ENCODE results near the gene PHF21B.

The PHF21B gene

DNA sequence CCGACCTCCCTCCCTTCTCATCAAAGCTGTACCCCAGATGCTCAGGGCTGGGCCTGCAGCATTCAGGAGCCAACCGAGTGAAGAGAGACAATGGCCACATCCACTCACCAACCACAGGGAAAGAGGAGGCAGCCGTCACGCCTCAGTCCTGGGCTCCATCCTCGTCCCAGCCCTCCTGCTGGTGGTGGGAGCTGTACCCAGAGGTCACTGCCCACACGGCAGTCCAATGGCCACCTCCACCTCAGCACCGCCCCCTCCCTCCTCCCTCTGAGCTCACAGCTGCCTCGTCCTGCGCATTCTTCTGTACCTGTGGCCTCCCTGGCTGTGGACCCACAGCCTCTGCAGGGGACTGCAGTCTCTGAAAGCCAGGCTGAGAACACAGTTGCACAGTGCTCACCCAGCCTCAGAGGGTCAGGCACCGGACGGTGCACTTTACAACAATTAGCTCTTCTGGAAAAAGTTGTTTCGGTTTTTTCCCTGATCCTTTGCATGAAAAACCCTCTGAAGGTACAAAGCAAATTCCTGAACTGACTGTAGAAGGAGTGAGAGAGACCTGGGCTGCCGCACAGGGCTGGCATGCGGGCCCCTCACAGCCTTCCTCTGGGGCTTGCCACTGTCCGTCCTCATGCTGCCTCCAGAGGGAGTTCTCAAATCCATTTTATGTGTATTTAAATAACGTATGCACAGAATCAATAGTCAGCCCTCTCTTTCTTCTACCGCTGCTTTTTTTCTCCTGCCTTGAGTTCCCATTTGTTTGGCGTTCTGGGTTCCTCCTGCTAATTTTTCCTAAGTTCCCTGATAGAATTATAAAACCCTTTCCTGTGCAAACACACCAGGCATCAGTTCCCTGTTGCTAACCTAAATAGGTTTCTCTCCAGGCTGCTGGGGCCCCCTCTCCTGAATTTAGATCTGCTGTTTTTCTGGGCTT lies 52.7 kb downstream of the PHF21B start:
- DNase-seq, result no peak

DNA sequence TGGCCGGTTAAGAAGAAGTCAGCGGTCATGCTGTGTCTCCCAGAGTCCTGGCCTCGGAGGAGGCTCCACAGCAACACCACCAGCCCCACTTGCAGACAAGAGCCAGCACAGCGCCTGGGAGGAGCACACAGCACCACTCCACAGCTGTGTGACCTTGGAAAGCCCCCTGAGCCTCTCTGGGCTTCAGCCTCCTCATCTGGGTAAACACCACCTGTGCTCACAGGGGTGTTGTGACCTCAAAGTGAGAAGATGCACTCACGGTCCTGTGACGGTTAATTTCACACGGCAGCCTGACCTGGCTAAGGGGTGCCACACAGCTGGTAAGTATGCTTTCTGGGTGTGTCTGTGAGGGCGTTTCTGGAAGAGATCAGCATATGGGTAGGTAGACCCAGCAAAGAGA lies 54.7 kb downstream of the PHF21B start:
- no peak for DNase-seq

DNA sequence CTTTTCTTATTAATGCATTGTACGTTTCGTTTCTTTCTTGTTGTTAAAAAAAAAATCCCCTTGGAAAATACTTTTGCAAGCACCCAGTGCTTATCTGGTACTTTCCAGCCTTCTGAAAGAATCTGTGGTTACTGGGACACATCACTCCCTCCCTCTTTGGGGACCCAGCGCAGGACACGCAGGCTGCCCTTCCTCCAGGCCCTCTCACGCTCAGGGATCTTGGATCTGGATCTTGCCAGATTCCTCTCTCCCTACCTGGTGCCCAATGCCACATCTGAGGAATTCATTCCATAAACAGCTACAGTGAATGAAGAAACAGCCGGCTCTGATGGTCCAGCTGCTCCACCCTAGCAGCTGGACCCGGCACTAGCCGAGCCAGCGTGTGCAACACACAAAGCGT lies 55.7 kb downstream of the PHF21B start:
- DNase-seq, result no peak

DNA sequence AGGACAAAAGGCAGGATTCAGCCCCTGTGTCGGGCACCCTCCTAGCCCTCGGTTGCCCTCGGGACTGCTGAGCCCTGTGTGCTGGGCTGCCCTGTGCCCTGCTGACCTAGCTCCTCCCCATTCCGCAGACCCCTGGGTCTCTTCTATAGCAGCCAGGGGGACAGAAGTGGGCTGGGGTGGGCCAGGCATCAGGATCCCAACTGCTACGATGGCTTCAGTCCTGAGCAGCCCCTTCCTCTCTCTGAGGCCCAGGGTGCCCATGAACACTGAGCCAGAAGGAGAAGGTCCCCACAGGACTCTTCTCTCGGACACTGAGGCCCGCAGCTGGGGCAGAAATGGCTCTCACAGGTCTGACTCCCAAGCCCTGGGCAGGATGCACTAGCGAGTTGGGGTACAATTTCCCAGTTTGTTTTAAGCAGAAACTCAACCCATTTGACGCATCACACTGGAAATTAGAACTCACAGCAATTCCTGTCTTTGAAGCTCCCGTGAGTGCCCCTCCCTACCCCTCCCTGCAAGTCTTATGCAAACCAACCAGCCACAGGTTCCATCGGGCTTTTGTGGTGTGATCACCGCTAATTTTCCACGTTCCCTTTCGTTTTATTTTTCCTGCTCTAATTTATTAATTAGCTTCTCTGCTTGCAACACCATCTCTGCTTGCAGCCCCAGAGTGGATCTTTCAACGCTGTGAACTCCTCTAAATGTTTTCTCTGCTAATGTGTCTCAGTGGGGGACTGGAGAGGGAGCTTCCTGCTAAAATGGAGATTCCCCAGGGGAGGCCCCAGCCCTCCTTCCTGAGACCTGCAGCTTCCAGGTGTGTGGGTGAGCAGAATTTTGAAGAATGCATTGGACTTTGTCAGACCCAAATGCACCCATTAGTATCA lies 56.7 kb downstream of the PHF21B start:
- no peak for DNase-seq

DNA sequence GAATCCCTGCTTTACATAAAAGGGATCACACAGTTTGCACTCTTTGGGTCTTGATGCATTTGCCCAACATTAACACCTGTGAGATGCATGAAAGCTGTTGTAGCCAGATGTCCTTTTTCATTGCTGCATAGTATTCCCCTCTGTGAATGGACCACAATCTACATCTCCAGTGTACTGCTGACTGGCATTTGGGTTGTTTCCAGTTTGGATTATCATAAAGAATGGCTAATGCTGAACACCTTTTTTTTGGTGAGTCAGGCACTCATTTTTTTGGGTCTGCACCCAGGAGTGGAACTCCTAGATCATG lies 58.3 kb downstream of the PHF21B start:
- no peak for DNase-seq

DNA sequence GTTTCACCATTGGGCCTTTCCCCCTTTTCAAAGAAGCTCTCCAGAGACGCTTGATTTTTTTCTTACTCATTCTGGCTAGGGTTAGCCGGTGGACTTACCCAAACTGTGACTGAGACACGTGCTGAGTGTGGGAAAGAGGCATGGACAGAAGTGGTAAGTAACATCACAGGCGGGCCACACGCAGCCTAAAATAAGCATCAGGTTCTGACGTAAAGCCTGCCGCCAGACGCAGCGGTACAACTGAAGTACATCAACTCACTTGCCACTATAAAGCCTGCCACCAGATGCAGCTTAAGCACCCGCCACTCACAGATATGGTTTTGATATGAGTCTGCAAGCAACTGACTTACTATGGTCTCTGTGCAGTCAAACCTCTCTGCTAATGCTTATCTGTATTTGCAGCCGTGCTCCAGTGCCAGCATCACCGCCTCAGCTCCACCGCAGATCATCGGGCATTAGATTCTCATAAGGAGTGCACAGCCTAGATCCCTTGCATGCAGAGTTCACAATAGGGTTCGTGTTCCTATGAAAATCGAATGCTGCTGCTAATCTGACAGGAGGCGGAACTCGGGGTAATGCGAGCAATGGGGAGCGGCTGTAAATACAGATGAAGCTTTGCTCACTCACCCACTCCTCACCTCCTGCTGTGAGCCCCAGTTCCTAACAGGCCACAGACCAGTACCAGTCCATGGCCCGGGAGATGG lies 58.8 kb downstream of the PHF21B start:
- no peak for DNase-seq

DNA sequence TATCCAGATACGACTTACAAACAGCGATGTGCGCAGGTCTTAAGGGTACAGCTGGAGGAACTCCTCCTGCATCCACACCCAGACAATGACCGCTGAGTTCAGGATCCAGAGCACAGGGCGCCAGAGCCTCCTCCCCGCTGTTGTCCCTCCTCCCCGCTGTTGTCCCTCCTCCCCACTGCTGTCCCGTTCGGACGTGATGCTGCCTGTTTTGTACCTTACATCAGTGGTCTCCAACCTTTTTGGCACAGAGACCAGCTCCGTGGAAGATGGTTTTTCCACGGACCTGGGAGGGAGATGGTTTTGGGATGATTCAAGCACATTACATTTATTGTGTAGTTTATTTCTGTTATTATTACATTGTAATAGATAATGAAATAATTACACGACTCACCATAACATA lies 62.0 kb downstream of the PHF21B start:
- no peak for DNase-seq

DNA sequence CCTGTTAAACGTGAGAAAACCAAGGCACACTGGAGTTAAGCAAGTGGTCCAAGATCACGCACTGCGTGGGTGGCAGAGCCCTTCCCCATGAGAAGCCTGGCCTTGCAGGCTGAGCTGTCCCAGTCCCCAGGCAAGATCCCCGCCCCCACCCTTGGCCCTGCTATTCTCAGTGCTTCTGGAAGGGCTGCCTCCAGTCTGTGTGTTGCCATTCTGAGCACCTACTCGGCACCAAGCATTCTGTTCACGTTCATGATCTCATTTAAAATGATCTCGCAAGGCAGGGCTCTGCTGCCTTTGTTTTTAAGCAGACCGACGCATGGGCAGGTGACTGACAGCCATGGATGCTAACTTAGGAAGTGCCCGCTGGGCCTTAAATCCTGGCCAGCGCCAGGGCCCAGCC lies 62.8 kb downstream of the PHF21B start:
- DNase-seq, result no peak

DNA sequence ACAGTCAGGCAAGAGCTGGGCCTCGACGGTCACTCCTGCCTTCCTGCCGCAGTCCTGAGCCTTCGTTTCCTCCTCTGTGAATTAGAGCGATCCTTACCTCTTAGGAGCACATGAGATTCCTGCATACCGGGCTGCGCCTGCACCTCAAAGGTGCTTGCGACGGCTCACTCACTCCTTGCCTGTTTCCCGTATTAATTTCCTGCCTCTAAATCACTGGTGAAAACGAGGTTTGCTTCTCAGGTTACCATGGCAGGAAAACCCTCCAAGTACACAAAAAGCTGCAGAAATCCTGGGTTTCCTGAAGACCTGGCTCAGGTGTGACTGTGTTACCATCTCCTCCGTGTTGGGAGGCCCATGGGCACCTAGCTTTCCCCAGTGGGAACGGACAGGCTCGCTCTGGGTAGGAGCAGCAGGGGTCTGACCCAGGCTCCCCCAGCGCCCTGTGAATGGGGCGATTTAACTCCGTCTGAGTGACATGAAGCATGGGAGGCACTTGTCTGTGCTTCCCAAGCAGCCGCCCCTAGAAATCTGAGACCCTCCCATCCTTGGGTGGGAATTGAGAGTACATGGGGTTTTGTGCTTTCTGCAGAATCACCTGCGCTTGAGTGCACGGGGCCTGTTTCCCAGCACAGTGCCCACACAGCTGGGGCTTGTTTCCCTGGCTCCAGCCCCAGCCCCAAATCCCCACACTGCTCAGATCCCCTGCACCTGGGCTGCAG lies 64.8 kb downstream of the PHF21B start:
- no peak for DNase-seq

DNA sequence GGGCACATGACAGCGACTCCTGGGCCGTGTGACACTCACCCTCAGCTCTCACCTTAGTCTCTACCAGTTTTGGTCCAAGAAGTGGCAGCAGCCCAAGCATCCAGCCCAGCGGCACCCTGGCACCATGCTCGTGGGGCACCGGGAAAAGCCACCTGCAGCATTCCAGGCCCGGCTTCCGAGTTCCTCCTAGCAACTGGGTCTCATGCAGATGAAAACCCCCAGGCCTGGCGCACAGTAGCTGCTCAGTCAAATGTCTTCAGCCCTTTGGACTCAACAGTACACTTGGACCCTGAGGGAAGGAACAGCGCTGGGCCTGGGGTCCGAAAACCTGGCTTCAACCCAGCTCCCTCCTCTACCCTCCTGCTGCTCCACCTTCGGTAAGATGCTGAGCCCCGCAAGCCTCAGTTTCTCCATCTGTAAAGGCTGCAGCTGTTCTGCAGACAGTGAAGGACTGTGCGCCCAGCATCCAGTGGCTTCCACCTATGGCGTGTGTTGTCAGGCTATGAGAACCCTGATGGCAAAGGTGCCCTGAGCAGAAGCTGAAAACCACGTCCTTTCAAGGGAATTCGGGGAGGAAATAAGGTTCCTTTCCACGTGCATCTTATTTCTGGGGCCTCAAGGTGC lies 66.0 kb downstream of the PHF21B start:
- no peak for DNase-seq

DNA sequence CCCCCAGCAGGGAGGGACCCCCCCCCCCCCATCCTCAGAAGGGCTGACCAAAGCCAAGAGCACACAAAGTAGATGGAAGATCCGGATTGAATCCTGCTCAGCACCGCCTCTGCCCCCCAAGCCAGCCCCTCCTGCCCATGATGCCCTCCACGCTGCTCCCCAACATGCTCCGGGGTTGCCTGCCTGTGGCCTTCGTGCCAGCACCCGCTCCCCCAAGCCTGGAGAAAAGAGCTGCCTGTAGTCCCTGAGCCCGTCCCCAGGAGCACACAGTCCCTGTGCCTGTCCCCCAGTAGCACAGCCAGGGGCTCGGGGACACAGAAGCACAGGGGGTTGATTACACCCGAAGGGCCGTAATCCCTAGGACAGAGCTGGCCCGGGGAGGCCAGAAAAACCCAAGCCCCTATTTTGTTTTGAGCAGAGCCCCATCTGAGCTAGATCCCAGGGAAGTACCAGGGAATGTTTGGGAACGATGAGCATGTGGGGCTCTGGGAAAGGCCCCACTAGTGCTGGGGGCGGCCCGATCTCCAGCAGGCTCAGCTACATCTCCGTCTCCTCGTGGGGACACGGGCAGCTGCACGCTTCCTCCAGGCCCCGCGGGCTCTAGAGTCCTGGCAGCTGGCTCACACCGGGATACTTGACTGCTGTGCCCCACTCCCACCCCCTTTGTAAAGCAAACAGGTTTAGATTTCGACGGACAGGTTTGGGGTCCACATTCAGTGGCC lies 66.7 kb downstream of the PHF21B start:
- DNase-seq, result no peak

DNA sequence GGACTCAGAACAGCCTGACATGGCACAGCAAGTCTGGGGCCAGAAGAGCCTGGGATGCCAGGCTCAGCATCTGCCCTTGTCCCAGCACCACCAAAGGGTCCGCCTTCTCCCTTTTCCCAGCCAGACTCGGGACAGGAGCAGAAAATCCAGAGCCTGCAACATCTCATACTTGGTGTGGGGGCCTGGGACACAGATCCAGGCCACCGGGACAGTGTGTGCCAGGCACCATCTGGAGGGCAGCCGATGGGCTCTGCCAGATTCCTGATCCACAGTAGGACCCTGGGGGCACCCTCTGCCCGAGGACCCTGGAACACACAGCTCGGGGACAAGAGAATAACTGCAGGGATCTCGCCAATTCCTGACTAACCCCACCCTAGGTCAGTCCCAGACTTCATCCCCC lies 67.7 kb downstream of the PHF21B start:
- no peak for DNase-seq

DNA sequence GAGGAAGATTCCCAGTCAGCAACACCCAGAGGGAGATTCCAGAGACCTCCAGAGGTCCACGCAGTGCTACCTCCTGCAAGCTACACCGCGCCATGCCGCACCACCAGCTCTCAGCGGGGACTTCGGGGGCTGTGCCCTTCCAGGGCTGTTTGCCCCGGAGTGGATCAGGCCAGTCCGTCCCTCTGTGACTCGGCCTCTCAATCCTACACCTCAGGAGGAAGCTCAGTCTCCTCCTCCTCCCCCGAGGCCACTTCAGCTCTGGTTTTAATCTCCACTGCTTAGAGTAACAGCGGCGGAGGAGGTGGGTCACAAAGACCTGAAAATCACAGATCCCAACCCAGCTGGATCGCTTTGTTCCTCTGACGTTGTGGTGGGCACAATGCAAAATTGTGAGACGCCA lies 68.6 kb downstream of the PHF21B start:
- no peak for DNase-seq

DNA sequence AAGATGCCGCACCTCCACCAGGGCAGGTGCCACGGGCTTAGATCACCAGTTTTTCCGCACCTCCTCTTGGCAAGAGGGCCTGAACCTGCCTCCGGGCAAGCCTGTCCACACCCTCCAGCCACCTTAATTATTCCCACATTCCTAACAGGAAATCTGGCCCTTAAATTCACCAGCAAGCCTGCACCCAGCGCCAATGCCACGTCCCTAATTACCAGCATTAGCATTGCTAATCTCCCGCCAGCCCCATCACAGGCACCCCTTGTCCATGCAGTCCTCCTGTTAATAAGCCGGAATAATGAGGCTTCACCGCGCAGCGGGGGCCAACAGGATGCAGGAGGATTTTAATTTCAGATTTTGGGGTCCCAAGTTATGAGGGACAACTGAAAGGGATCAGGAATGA lies 69.7 kb downstream of the PHF21B start:
- DNase-seq, result no peak

DNA sequence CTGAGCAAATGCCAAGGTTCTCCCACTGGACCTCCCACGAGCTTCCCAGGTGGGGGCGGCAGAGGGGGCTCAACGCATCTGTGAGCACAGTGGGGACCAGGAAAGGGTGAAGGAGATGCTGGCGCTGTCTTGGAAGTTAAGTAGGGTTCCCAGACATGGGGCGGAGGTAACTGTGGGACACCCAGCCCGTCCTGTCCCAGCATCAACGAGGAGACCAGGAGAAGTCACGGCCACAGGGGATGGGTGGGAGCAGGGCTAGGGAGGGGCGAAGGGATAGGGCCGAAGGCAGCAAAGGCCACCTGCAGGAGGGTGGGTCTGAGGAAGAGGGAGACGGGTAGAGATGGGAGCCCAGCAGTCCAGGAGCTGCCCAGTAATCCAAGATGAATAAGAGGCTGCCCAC lies 70.4 kb downstream of the PHF21B start:
- no peak for DNase-seq

DNA sequence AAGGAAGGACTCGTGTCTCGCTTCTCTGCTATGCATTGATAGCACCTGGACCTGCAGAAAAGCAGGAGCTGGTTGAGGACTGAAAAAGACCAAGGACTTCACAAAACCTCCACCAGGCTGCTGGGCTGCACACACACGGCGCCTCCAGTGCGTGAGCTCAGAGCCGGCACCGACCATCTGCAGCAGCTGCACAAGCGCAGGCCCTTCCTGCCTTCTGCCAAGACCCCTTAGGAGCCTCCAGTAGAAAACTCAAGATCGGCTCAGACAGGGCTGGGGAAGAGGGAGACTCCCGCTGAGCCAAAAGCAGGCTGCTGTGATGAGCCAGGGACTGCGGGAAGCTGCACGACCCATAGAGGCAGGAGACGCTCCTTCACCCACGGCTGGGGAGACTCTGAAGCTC lies 70.9 kb downstream of the PHF21B start:
- DNase-seq, result no peak

DNA sequence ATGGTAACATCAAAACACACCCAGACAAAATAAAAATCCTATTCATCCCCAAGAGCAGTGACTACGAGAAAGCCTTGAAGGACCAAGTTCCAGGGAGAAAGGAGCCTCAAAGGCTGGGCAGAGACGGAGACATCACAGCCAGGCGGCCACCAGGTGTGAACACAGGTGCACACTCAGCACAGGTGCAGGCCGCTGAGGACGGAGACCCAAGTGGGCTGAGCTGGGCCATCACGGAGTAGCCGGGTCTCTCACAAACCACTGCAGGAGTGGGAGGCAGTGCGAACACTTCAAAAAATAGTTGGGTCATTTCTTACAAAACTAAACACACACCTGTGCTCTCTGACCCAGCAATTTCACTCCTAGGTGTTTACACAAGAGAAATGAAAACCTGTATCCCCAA lies 72.6 kb downstream of the PHF21B start:
- DNase-seq, result no peak

DNA sequence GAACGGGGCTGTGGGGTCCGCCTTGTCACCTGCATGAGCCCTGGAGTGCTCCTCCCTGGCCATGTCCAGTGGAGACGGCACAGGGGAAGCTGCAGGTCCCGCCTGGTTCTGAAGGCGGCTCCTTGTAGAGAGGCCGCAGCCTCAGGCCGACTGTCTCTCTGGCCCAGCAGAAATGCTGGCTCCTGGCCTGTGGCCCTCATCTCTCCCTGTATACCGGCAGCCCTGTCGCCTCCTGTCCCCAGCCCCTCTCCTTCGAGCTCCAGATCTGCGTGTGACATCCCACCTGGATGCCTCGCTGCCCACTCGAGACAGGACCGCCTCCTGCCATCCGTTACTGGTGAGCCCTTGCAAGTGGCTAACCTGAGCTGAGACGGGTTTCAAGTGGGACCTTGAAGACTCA lies 73.6 kb downstream of the PHF21B start:
- no peak for DNase-seq

DNA sequence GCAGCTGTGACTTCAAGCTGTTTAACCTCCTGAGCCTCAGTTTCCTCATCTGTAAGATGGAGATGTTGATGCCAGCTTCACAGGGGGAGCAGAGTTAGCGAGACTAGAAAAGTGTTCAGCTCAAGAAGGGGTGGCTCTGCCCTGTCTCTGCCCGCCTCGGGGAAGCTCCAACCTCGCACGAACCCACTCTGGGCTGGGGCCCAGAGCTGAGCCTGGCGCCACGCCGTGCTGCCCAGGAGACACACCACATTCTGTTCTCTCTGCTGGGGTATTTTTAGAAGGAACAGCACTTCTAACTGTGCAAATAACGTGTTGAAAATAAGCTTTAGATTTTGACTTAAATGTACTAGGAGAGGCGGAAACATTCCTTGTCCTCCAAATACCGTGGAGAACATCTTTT lies 74.1 kb downstream of the PHF21B start:
- no peak for DNase-seq

DNA sequence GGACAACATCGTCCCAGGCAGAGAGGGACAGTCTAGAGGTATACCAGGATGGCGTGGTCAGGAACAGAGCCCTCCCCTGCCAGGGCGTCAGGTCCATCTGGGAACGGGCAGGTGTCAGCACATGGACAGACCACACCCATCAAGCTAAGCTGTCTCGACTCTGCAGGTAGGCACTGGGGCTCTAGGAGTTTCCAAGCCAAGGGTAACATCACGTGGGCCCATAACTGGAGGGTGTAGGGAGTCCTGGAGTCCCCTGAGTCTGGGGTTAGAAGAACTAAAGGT lies 75.4 kb downstream of the PHF21B start:
- no peak for DNase-seq

DNA sequence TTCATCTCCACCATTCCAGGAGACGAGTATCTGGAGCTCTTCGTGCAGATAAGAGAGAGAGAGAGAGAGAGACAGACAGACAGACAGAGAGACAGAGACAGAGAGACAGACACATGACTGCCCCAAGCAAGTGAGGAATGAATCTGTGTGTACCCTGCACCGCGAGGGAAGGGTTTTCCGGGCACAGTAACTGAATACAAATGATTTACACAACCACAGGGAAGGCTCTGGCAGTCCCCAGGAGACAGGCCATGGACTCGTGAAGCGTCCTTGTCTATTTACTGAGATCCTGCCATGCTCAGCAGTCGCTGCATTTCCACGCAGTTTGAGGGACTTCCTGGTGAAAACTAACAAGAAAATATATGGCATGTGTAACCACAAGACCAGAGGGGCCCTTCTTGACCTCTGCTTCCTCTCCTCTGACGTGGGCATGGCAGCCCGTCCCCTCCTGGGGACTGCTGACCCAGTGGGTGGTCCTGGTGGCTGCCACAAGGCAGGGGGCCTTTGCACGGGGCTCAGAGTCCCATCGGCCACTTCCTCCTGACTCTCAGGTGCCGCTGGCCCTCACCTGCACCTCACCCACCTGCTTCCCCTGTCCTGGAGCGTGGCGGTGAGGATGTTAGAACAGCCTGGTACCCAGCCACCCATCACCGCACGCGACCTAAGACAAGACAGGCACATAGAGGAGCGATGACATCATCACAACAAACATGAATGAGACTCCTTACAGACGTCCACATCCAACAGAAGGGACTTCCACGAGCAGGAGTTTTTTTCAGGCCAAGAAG lies 75.9 kb downstream of the PHF21B start:
- DNase-seq, result no peak

Data from MV-4-11 (cell line).